ENCODE results near the gene ASTN2.

The ASTN2 gene

DNA sequence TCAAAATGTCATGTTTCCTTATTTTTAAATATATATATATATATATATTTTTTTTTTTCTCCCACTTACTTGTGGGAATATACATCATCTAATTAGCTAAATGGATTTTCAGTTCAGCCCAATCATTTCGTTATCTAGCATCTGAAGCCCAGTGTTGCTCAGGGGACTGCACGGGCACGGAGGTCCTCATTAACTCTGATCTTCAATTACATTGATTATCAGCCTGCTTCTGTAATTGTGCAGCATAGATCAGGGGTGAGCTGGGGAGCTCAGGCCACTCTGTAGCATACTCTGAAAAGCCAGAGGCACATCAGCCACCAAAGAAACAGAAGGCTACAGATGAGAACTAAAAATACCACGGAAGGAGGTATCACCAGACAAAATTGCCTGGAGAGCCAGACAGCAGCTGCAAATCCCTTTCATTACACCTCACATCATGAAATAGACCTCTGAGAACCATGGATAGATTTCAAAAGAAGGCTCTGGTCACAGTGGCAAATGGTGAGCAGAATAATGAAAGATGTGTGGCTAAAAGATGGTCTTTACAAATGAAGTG lies 401.3 kb downstream of the ASTN2 start:
- no peak for TF ChIP-seq ZFX (IDR thresholded peaks at IDR 0.05)
- TF ChIP-seq, protein P1, sequence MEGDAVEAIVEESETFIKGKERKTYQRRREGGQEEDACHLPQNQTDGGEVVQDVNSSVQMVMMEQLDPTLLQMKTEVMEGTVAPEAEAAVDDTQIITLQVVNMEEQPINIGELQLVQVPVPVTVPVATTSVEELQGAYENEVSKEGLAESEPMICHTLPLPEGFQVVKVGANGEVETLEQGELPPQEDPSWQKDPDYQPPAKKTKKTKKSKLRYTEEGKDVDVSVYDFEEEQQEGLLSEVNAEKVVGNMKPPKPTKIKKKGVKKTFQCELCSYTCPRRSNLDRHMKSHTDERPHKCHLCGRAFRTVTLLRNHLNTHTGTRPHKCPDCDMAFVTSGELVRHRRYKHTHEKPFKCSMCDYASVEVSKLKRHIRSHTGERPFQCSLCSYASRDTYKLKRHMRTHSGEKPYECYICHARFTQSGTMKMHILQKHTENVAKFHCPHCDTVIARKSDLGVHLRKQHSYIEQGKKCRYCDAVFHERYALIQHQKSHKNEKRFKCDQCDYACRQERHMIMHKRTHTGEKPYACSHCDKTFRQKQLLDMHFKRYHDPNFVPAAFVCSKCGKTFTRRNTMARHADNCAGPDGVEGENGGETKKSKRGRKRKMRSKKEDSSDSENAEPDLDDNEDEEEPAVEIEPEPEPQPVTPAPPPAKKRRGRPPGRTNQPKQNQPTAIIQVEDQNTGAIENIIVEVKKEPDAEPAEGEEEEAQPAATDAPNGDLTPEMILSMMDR (conservative IDR thresholded peaks at IDR 0.05), result no peak
- no peak overlapping the region for H3K27ac ChIP-seq

DNA sequence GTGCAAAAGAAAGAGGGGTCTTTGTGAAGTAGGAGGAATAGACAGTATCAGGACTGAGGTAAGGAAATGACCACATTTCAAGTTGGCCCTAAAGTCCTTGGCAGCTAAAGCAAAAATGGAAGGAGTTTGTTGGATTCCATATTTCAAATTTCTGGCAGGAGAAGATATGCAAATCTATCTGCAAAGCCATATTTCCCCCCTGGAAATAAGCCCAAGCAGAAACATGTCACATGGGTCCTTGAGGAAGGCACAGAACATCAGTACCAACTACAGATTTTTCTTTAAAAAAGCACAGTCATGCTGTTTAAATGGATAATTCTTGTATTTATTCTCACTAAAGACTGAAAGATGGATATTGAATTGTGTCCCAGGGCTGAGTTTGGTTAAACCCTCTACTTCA lies 404.8 kb downstream of the ASTN2 start:
- TF ChIP-seq, protein P1 (conservative IDR thresholded peaks at IDR 0.05), result no peak
- TF ChIP-seq ZFX (IDR thresholded peaks at IDR 0.05), result no peak
- no peak overlapping the region for H3K27ac ChIP-seq

DNA sequence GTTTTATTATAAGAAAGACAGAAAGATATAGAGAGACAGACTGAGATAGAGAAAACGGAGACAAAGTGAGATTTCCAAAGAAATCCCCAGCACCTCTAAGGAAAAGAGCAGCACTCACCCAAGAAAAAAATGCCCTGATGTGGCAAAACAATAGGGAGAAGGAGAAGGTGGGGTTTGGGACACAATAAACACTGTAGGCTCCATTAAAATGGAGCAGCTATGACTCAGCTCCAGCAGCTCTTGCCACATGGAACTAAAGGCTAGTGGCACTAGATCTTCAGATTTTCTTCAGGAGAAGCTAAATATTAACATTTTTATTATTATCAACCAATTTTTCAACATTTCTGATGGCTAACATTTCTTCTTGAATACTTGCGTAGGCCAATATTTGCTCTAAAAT lies 406.0 kb downstream of the ASTN2 start:
- no peak overlapping the region for H3K27ac ChIP-seq
- no peak for TF ChIP-seq ZFX (IDR thresholded peaks at IDR 0.05)
- TF ChIP-seq, protein P1 (conservative IDR thresholded peaks at IDR 0.05), result no peak

DNA sequence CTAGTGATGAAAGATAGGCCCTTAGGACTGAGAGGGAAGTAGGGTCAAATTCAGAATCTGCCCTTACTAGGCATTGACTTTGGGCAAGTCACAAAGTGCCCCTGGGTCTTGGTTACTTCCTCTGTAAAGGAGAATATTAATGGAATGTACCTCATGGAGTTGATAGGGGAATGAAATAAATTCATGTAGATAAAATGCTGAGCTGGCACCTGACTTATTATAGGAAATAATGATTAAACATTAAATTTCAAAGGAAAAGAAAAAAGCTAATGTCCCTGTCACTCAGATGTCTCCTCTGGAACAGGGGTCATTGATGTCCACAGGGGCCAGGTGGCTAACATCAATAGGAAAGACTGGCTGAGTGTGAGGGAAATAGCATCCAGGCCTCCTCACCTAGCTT lies 406.4 kb downstream of the ASTN2 start:
- TF ChIP-seq, protein P1 (conservative IDR thresholded peaks at IDR 0.05), result no peak
- no peak for TF ChIP-seq ZFX (IDR thresholded peaks at IDR 0.05)
- no peak overlapping the region for H3K27ac ChIP-seq

DNA sequence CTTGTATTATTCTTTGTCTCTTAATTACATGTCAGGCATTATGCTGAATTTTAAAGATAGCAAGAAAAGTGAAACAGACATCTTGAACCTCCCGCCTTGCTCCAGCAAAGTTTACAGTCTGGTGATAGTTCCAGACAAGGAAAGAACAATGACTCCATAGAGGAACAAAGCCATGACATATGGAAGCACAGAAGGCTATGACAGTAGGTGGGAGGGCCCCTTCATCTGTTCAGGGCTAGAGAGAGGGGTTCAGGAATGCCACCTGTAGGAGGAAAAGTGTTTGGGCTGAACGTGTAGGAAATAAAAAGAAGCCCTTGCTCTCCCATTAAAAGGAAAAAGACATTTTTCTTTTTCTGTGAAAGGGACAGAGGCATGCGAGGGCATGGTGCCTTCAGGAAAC lies 412.2 kb downstream of the ASTN2 start:
- no peak overlapping the region for H3K27ac ChIP-seq
- TF ChIP-seq ZFX (IDR thresholded peaks at IDR 0.05), result no peak
- TF ChIP-seq, protein P1 (conservative IDR thresholded peaks at IDR 0.05), result no peak

DNA sequence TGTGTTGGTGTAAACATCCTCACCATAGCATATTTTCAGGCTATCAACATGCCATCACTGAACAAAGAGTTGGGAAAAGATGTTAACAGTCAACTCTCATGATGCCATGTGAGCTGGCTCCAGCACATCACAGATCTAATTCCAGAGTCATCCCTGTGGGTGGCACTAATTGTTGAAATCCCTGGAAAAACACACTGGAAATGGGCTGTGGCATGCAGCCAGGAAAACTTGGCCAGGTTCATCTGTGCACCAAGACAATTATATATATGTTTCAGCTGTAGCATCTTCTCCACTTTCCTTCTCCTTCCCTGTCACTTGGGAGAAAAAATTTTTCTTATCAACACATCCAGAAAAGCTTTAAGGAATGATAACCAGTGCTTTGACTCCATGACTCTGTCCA lies 414.0 kb downstream of the ASTN2 start:
- H3K27ac ChIP-seq, result no peak overlapping the region
- TF ChIP-seq, protein P1 (conservative IDR thresholded peaks at IDR 0.05), result no peak
- no peak for TF ChIP-seq ZFX (IDR thresholded peaks at IDR 0.05)

DNA sequence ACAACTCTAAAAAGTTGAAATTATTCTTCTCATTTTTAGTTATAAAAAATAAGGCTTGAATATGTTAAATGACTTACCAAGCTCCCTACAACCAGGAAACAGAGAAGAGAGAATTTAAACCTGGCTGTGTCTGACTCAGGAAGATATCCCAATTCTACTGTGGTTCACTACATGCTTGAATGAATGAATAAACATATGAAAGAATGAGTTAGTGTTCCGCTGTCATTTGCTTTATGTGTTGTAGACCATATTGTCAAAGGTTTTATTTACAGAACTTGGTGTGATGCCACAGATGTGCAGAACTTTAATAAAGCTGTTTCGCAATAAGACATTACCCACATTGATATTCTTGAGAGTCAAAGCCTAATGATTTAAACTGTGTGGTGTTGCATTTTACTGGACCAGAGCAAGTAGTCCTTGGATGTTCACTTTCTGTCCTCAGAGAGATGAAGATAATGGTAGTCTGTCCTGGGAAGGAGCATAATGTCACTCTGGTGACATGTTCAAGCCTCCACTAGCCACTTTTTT lies 414.6 kb downstream of the ASTN2 start:
- no peak for TF ChIP-seq ZFX (IDR thresholded peaks at IDR 0.05)
- TF ChIP-seq, protein P1 (conservative IDR thresholded peaks at IDR 0.05), result no peak
- H3K27ac ChIP-seq, result no peak overlapping the region
